NB4 (cell line): ENCODE measurements around the gene TMEM52.
"Not testable (repeated sequence)": the region's sequence is repeated elsewhere in the genome, so short reads cannot be mapped to it uniquely, and the experiment has no call there.

ENCODE experiments used
- DNase-seq: peaks from one replicate; pipeline ENCODE4 v3.0.0; 2010; ENCODE audit warnings: low read depth
- H3K4me3 ChIP-seq: one replicate; pipeline ENCODE4 v1.5.1; 2011; ENCODE audit warnings: mild to moderate bottlenecking, low read depth, low read length, moderate library complexity
- MYC ChIP-seq: IDR thresholded peaks from 2 replicates; pipeline ENCODE4 v1.6.1; 2011; ENCODE audit warnings: low read depth, low read length
- POLR2A ChIP-seq: IDR thresholded peaks from 2 replicates; pipeline ENCODE4 v1.6.1; 2011; ENCODE audit warnings: mild to moderate bottlenecking; ENCODE audit not compliant: insufficient read length; ENCODE audit errors: extremely low read depth
- TF ChIP-seq, protein P1 (sequence below): IDR thresholded peaks from 2 replicates; pipeline ENCODE4 v1.6.1; 2011; ENCODE audit warnings: low read depth, low read length
- TF ChIP-seq, protein P2 (sequence below): IDR thresholded peaks from one replicate; pipeline ENCODE4 v1.5.1; 2012; ENCODE audit warnings: low read depth, low read length

The TMEM52 gene

DNA sequence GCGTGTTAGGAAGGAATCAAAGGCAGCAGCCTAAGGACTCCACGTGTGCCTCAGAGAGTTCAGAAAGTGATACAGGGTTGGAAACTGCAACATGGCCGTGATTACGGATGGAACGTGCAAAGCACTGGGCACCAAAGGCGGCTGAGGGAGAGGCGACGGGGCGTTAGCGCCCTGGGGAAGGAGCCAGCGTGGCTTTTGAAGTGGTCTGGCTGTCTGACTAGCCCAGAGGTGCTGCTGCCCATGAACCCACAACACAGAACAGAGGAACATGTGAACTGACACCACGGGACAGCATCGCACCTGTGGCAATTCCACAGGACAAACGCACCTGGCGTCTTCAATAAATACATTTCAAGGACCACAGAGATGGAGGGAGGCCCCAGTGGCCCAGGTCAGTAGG, 18.0 kb upstream of the TMEM52 start:
- no peak for DNase-seq
- TF ChIP-seq POLR2A (no peak), MYC (no peak)
- TF ChIP-seq, protein P1, sequence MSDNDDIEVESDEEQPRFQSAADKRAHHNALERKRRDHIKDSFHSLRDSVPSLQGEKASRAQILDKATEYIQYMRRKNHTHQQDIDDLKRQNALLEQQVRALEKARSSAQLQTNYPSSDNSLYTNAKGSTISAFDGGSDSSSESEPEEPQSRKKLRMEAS = no peak
- TF ChIP-seq, protein P2, sequence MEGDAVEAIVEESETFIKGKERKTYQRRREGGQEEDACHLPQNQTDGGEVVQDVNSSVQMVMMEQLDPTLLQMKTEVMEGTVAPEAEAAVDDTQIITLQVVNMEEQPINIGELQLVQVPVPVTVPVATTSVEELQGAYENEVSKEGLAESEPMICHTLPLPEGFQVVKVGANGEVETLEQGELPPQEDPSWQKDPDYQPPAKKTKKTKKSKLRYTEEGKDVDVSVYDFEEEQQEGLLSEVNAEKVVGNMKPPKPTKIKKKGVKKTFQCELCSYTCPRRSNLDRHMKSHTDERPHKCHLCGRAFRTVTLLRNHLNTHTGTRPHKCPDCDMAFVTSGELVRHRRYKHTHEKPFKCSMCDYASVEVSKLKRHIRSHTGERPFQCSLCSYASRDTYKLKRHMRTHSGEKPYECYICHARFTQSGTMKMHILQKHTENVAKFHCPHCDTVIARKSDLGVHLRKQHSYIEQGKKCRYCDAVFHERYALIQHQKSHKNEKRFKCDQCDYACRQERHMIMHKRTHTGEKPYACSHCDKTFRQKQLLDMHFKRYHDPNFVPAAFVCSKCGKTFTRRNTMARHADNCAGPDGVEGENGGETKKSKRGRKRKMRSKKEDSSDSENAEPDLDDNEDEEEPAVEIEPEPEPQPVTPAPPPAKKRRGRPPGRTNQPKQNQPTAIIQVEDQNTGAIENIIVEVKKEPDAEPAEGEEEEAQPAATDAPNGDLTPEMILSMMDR = no peak
- H3K4me3 ChIP-seq = no peak overlapping the region

DNA sequence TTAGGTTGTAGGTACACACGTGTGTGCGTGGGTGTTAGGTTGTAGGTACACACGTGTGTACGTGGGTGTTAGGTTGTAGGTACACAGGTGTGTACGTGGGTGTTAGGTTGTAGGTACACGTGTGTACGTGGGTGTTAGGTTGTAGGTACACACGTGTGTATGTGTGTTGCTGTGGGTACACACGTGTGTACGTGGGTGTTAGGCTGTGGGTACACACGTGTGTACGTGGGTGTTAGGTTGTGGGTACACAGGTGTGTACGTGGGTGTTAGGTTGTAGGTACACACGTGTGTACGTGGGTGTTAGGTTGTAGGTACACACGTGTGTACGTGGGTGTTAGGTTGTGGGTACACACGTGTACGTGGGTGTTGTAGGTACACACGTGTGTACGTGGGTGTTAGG, 15.8 kb upstream of the TMEM52 start:
- H3K4me3 ChIP-seq = not testable (repeated sequence)

DNA sequence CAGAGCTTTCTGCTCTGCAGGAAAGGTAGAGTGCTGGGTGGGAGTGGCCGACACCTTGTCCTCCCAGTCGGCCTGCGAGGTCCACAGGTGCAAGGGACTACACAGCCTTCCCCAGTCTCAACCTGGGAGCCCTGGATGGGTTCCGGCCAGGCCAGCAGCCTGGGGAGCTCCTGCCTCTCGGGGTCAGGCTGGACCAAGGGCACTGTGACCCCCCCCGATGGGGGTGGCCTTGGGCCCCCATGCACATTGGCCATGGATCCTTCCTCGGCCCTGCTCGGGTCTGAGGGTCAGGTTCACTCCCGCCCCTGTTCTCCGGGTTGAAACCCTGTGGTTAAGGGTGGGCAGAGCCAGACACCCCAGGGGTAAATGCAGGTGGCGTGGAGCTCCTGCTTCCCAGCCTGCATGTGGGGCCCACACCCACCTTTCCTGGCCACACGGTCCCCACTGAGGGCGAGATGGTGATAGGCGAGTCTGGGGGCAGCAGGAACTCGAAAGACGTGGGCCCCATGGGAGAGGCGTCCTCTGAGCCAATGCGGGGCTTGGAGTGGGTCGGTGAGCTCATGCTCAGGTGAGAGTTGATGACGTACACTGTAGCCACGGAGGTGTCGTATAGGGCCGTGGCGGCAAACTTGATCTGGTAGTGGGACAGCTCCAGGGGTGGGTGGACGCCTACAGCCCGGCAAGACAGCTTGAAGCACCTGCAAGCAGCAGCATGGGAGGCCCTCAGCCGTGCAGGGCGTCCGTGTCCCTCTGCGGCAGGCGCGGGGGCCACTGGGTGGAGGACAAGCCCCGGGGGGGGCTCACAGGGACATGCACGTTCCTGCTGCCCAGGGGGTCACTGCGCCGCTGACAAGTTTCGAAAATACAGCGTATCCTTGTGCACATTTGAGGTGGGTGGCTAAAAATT, 10.8 kb upstream of the TMEM52 start:
- no peak overlapping the region for H3K4me3 ChIP-seq
- no peak for TF ChIP-seq MYC
- TF ChIP-seq, protein P1 = no peak
- TF ChIP-seq, protein P2 = no peak
- no peak for TF ChIP-seq POLR2A
- DNase-seq = no peak

More for the DNA sequence above, 15.8 kb upstream of the TMEM52 start:
- DNase-seq = not testable (repeated sequence)

DNA sequence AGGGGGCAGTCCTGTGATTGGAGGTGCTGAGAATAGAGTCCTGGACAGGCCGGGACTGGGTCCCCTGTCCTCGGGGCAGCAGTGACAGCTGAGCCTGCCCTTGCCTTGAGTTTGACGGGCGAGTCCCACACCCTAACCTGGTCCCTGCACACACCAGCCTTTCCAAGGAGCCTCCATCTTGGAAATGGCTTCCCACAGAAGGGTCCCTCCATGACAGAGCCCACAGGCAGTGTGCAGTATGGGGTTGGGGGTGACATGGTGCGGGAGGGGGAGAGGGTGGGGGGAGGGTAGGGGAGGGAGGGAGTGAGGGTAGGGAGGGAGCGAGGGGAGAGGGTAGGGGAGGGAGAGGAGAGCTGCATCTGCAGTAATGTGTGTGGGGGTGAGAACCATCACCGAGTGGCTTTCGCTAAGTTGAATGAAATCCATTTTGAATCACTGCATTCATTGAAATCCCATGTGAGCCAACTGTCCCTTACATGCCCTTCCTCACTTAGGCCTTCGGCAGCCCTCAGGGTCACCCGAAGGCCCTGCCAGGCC, 10.1 kb upstream of the TMEM52 start:
- TF ChIP-seq MYC = no peak
- TF ChIP-seq POLR2A = no peak
- TF ChIP-seq, protein P2 = no peak
- TF ChIP-seq, protein P1 = no peak
- H3K4me3 ChIP-seq = no peak overlapping the region
- DNase-seq = no peak

DNA sequence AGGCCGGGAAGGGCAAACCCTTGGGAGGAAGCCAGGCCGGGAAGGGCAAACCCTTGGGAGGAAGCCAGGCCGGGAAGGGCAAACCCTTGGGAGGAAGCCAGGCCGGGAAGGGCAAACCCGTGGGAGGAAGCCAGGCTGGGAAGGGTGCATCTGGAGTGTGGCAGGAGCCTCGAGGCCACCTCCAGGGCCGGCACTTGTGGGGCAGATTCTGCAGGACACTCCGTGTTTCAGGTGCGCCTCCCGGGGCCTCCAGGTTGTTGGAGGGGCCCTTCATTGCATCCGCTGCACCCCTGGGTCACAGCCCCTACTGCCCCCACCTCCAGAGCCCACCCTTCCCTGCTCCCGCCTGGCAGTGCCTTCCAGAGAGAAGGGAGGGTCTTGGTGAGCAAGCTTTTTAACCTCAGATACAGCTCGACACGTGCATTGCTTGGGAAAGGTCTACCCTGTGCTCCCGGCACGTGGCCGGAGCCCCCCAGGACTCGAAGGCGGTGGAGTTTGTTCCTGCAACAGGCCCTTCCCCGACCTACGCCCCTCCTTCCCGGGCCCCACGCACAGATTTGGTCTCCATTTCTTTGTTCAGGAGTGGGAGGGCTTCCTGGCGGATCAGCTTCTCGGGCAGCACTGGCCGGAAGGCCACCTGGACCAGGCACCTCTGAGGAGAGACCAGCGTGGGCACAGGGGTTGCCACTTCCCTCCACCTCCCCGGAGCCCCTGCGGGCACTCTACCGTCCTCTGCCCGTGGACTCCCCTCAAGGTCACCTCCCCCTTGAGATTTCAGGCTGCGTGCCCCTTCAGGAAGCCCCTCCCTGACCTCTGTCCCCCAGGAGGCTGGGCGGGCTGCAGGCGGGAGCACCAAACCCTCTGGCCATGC, 9.4 kb upstream of the TMEM52 start:
- H3K4me3 ChIP-seq = no peak overlapping the region
- TF ChIP-seq, protein P1 = no peak
- no peak for TF ChIP-seq MYC
- no peak for TF ChIP-seq POLR2A
- TF ChIP-seq, protein P2 = no peak
- DNase-seq = no peak

DNA sequence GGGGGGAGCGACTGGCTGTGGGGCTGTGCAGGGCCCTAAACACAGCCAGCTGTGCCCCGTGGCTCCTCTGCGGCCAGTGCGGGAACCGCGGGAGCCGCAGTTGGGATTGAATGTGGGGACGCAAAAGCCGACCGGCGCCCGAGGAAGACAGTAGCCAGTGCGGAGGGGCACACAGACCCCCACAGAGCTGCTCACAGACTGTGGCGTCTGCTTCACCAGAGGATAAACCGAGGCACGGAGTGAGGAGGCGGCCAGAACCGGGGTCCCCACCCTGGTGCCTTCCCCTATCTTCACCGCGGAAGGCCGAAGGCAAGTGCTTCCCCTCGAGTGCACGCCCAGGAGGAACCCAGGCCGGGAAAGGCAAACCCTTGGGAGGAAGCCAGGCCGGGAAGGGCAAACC, 8.7 kb upstream of the TMEM52 start:
- no peak for DNase-seq
- TF ChIP-seq MYC = no peak
- H3K4me3 ChIP-seq = no peak overlapping the region
